GM18505 (cell line): ENCODE results near the gene ADARB1.
"Not testable (repeated sequence)": the region's sequence is repeated elsewhere in the genome, so short reads cannot be mapped to it uniquely, and the experiment has no call there.

Experiments used
- ATAC-seq: cut with Tn5 transposase; IDR thresholded peaks from one replicate; pipeline ENCODE4 v1.9.1; 2021; ENCODE audit not compliant: unreplicated experiment
- POLR2A ChIP-seq: IDR thresholded peaks from 4 replicates; pipeline ENCODE4 v1.6.1; 2011; ENCODE audit warnings: borderline replicate concordance; ENCODE audit not compliant: insufficient read depth, insufficient read length; ENCODE audit errors: extremely low read depth

Gene ADARB1

GRCh38 chr21:45120975-45121374 is 46.6 kb downstream of the ADARB1 start:
- no peak for ATAC-seq
- TF ChIP-seq POLR2A, result no peak

DNA sequence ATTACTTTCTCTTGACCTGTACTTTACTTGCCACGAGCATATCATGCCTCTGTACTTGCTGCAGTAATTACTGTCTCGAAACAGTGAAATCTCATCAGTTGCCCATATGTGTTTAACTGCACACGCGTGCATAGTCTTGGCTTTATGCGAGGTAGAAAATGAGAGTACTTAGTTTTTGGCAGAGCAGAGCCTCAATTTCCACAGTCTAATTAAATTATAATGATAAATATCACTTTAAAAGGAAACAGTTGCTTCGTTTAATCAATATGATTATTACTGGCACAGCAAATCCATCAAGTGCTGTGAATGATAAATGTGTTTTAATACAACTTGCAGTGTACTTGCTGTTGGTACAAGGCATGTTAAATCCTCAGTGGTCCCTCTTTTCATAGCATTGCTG is 47.6 kb downstream of the ADARB1 start:
- ATAC-seq, result no peak
- TF ChIP-seq POLR2A, result no peak

GRCh38 chr21:45122432-45123132 is 48.2 kb downstream of the ADARB1 start:
- TF ChIP-seq POLR2A, result no peak
- no peak for ATAC-seq

DNA sequence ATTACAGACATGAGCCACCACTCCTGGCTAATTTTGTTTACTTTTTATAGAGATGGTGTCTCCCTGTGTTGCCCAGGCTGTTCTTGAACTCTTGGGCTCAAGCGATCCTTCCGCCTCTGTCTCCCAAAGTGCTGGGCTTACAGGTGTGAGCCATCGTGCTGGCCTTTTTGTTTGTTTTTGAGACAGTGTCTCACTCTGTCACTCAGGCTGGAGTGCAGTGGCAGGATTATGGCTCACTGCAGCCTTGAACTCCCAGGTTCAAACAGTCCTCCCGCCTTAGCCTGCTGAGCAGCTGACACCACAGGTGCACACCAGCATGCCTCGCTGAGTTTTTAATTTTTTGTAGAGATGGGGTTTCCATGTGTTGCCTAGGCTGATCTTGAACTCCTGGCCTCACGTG is 49.1 kb downstream of the ADARB1 start:
- no peak for TF ChIP-seq POLR2A
- ATAC-seq, result no peak

DNA sequence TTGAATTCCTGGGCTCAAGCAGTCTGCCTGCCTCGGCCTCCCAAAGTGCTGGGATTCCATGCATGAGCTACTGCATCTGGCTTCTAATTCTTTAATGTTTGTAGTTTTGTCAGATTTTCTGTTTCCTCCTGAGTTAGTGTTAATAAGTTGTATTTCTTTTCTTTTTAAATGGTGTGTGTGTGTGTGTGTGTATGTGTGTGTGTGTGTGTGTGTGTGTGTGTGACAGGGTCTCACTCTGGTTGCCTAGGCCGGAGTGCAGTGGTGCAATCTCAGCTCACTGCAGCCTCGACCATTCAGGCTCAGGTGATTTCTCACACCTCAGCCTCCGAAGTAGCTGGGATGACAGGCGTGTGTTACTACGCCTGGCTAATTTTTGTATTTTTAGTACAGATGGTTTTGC is 50.2 kb downstream of the ADARB1 start:
- no peak for ATAC-seq
- TF ChIP-seq POLR2A, result no peak

GRCh38 chr21:45125357-45125756 is 51.0 kb downstream of the ADARB1 start:
- no peak for TF ChIP-seq POLR2A
- ATAC-seq, result no peak

DNA sequence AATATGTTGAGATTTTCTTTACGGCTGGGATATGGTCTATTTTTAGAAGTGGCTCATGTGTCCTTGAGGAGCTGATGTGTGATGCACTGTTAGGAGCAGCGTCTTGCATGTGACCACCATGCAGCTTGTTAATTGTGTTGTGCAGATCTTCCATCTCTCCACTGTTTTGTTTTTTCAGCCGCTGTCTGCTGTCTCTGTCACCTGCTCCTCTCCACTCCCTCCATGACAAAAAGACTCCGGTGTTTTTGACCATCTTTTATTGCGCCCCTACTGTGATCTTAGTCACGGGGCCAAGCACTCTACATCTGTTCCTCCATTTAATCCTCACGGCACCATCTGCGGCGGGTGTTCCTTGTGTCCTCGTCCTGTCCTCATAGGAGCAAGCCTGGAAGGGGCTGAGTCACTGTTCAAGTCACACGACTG is 51.8 kb downstream of the ADARB1 start:
- no peak for TF ChIP-seq POLR2A
- ATAC-seq, result no peak

DNA sequence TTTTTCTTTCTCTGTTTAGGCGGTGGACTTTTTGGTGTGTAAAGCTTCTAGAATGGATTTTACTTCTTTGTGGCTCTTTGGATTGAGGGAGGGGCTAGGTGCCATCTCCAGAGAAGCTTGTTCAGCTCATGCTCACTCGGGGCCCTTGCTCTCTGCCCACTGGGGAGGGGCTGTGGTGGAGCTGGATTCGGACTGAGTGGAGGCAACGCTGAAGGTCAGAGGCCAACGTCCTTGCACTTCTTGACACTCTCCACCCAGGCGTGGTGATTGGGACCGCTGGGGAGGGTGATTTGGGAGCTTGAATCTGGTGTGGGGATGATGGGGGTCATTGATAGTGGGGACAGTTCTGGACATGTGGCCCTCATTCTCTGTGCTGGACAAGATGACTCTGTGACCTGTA is 52.6 kb downstream of the ADARB1 start:
- no peak for ATAC-seq
- TF ChIP-seq POLR2A, result no peak

DNA sequence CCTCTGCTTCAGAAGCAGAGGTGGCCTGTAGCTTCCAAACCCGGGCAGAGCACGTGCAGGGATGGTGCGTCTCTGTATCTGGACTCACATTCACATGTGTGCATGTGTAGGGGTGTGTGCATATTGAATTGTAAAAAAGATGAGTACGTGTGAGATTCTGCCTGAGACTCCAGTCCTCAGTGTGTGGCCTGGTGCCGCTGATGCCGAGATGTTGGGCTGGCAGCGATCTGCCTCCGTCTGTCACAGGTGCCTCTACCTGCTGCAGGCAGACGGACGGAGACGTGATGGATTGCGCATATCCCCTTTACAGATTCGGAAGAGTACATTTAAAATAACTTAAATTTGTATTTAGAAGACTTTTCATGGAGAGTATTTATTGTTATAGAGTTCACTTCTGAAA is 53.6 kb downstream of the ADARB1 start:
- no peak for TF ChIP-seq POLR2A
- no peak for ATAC-seq

GRCh38 chr21:45128613-45129188 is 54.3 kb downstream of the ADARB1 start:
- TF ChIP-seq POLR2A, result no peak
- no peak for ATAC-seq

- ATAC-seq, result no peak
Observed at GRCh38 chr21:45129189-45129923, 55.0 kb downstream of the ADARB1 start.

DNA sequence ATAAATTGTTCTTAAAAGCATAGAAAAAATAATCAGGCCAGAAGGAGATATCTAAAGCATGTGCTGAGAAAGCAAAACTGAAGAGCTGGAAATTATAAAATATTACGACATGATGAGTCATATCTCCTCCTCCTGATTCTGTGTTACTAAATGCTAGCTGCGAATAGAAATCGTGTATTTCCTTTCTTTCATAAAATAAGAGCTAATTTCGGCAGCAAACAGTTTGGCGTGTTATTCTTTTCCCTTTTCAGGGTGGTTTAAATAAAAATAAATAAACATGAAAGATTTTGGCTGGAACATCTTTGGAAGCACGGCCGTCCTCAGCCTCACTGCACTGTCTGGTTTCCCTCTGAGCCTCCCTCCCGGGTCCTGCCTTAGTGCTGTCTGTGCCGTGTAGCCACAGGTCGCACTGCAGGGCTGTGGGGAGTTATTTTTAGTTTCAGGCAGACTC is 56.0 kb downstream of the ADARB1 start:
- TF ChIP-seq POLR2A, result no peak
- no peak for ATAC-seq

More at GRCh38 chr21:45129189-45129923, 55.0 kb downstream of the ADARB1 start:
- TF ChIP-seq POLR2A, result no peak

GRCh38 chr21:45131537-45131999 is 57.2 kb downstream of the ADARB1 start:
- no peak for ATAC-seq
- TF ChIP-seq POLR2A, result no peak

DNA sequence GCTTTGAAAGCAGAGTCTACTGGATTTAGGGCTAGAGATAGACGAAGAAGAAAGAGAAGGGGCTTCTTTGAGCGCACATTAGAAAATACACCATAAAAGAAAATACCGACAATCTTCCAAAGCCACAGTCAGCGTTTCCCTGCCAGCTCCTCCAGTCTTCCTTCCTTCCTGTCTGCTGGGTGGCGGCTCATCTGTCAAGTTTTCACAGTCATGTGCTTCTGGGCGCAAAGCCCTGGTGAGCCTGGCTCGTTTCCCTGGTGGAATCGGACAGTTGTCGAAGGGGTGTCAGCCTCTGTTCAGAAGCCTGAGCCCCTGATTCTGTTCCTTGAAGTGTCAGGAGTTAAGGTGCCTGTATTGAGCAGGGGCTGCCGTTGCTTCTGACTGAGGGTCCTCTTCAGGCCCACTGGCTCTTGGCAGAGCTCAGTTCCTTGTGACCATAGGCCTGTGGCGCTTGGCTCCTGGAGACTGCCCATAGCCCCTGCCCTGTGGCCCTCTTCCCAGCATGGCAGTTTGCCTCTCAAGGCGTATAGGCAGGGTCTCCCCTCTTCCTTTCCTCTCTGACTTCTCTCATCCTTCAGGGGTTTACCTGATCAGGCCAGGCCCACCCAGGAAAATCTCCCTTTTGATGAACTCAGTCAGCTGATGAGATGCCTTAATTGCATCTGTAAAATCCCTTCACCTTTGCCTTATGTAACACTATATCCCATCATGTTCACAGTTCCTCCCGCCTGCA is 58.6 kb downstream of the ADARB1 start:
- no peak for TF ChIP-seq POLR2A
- ATAC-seq, result no peak

- ATAC-seq, result not testable (repeated sequence)
Observed at GRCh38 chr21:45133574-45134278, 59.3 kb downstream of the ADARB1 start.
